GM23338 (cell line): ENCODE results near the gene FAM136A. TPM values are rescaled to one million over a fixed set of nuclear protein-coding genes. Genes with fewer than 3 reads are reported as not detected.

Source experiments
- ATAC-seq: fragments of 200-7000 bp; cut with Tn5 transposase; 3 replicates; pipeline ENCODE4 v1.9.1; 2020
- DNase-seq: peaks from one replicate; pipeline ENCODE4 v3.0.0-alpha.2; 2015; ENCODE audit warnings: low spot score
- H2AFZ ChIP-seq: fragments of 200-600 bp; sonication (generic); 2 replicates; pipeline ENCODE4 v1.8.0; 2016; ENCODE audit warnings: antibody characterized with exemption, mild to moderate bottlenecking, moderate library complexity
- H3F3A ChIP-seq: fragments of 200-600 bp; sonication (generic); replicated peaks from 2 replicates; pipeline ENCODE4 v1.8.0; 2017; ENCODE audit warnings: antibody characterized with exemption, mixed run types, low read depth
- H3K27ac ChIP-seq: fragments of 200-600 bp; sonication (generic); 2 replicates; pipeline ENCODE4 v1.6.1; 2016; ENCODE audit warnings: low read depth
- H3K27me3 ChIP-seq: fragments of 200-600 bp; sonication (generic); 2 replicates; pipeline ENCODE4 v1.8.0; 2016; ENCODE audit warnings: mild to moderate bottlenecking, mixed run types, moderate library complexity; ENCODE audit not compliant: insufficient read depth
- H3K36me3 ChIP-seq: fragments of 200-600 bp; sonication (generic); 2 replicates; pipeline ENCODE4 v1.8.0; 2016; ENCODE audit warnings: mild to moderate bottlenecking; ENCODE audit not compliant: insufficient read depth
- H3K4me1 ChIP-seq: fragments of 200-600 bp; sonication (generic); 2 replicates; pipeline ENCODE4 v1.8.0; 2016; ENCODE audit warnings: mild to moderate bottlenecking, moderate library complexity; ENCODE audit not compliant: insufficient read depth
- H3K4me2 ChIP-seq: fragments of 200-600 bp; sonication (generic); 2 replicates; pipeline ENCODE4 v1.7.1; 2017; ENCODE audit warnings: mixed run types
- H3K4me3 ChIP-seq: fragments of 200-600 bp; sonication (generic); 2 replicates; pipeline ENCODE4 v1.6.1; 2016; ENCODE audit warnings: mixed run types
- H3K79me2 ChIP-seq: fragments of 200-600 bp; sonication (generic); replicated peaks from 2 replicates; pipeline ENCODE4 v1.8.0; 2017; ENCODE audit warnings: mild to moderate bottlenecking; ENCODE audit not compliant: insufficient read depth
- H3K9me2 ChIP-seq: fragments of 200-600 bp; sonication (generic); 2 replicates; pipeline ENCODE4 v1.8.0; 2017; ENCODE audit not compliant: insufficient read depth
- H4K20me1 ChIP-seq: fragments of 200-600 bp; sonication (generic); replicated peaks from 2 replicates; pipeline ENCODE4 v1.8.0; 2017; ENCODE audit warnings: mild to moderate bottlenecking; ENCODE audit not compliant: insufficient read depth
- H3K27ac Mint-ChIP-seq: 2 replicates; pipeline ENCODE4 v1.8.0; 2020; ENCODE audit warnings: inconsistent platforms, mild to moderate bottlenecking, moderate library complexity, mixed read lengths
- H3K27me3 Mint-ChIP-seq: 3 replicates; pipeline ENCODE4 v1.8.0; 2022; ENCODE audit warnings: low read depth, mild to moderate bottlenecking, moderate library complexity, mixed read lengths, inconsistent platforms; ENCODE audit not compliant: insufficient read depth, poor library complexity
- H3K36me3 Mint-ChIP-seq: 3 replicates; pipeline ENCODE4 v1.8.0; 2021; ENCODE audit warnings: low read depth, mild to moderate bottlenecking, inconsistent platforms, moderate library complexity, mixed read lengths
- H3K4me1 Mint-ChIP-seq: 3 replicates; pipeline ENCODE4 v1.8.0; 2020; ENCODE audit warnings: mild to moderate bottlenecking, inconsistent platforms, mixed read lengths
- H3K4me3 Mint-ChIP-seq: 3 replicates; pipeline ENCODE4 v1.8.0; 2021; ENCODE audit warnings: moderate library complexity, mild to moderate bottlenecking, inconsistent platforms, mixed read lengths
- H3K9me3 Mint-ChIP-seq: 3 replicates; pipeline ENCODE4 v1.8.0; 2020; ENCODE audit warnings: moderate library complexity, mild to moderate bottlenecking, inconsistent platforms, mixed read lengths
- CREB1 ChIP-seq: fragments of 250-450 bp; sonication (Bioruptor Pico); IDR thresholded peaks from 2 replicates; pipeline ENCODE4 v1.5.0; 2020; ENCODE audit warnings: low read depth, mild to moderate bottlenecking, moderate library complexity
- CTCF ChIP-seq, 2 experiments: fragments of 200-600 bp in 1 of 2; sonication (generic) in 1 of 2; conservative IDR thresholded peaks; 2 replicates each; pipeline versions ENCODE4 v1.5.1 to v1.6.1; 2016 to 2017; ENCODE audit warnings: antibody characterized with exemption in 2 of 2, low read depth in 2 of 2, mild to moderate bottlenecking in 2 of 2, moderate library complexity in 1 of 2
- EZH2 ChIP-seq: fragments of 200-600 bp; sonication (generic); IDR thresholded peaks from one replicate; pipeline ENCODE4 v1.8.0; 2017; ENCODE audit warnings: antibody characterized with exemption, mild to moderate bottlenecking, low read depth; ENCODE audit not compliant: unreplicated experiment
- EZH2phosphoT487 ChIP-seq: fragments of 200-600 bp; sonication (generic); IDR thresholded peaks from one replicate; pipeline ENCODE4 v1.8.1; 2018; ENCODE audit warnings: antibody characterized with exemption; ENCODE audit not compliant: unreplicated experiment
- JUNB ChIP-seq: IDR thresholded peaks from one replicate; pipeline ENCODE4 v1.6.1; 2016; ENCODE audit warnings: antibody characterized with exemption; ENCODE audit not compliant: unreplicated experiment
- NANOG ChIP-seq: IDR thresholded peaks from 2 replicates; pipeline ENCODE4 v1.6.1; 2016; ENCODE audit warnings: antibody characterized with exemption, borderline replicate concordance
- POLR2AphosphoS5 ChIP-seq: IDR thresholded peaks from 2 replicates; pipeline ENCODE4 v1.6.1; 2016; ENCODE audit warnings: antibody characterized with exemption, low read depth
- STAT1 ChIP-seq: IDR thresholded peaks from one replicate; pipeline ENCODE4 v1.6.1; 2016; ENCODE audit warnings: antibody characterized with exemption; ENCODE audit not compliant: unreplicated experiment
- ZNF114 ChIP-seq: fragments of 250-450 bp; sonication (Bioruptor Pico); IDR thresholded peaks from 2 replicates; pipeline ENCODE4 v1.5.0; 2020; ENCODE audit warnings: mild to moderate bottlenecking, moderate library complexity
- ZNF331 ChIP-seq: fragments of 250-450 bp; sonication (Bioruptor Pico); IDR thresholded peaks from 2 replicates; pipeline ENCODE4 v1.5.0; 2020; ENCODE audit warnings: low read depth, mild to moderate bottlenecking, moderate library complexity
- polyA plus RNA-seq: library from polyadenylated mRNA; unstranded; fragments of >200 nt; fragmentation: Nextera tagmentation; extraction: Ambion mirVana; gene quantifications from 2 replicates; pipeline ENCODE4 v1.2.1, GENCODE V29; 2016
- total RNA-seq: library from RNA; depleted of rRNA; stranded (reverse); fragments of >200 nt; shearing (Covaris generic); gene quantifications from 2 replicates; pipeline ENCODE4 v1.2.3, GENCODE V29; 2014
- TF ChIP-seq, protein P1 (sequence below): fragments of 250-450 bp; sonication (Bioruptor Pico); IDR thresholded peaks from 2 replicates; pipeline ENCODE4 v1.5.0; 2020; ENCODE audit warnings: mild to moderate bottlenecking, moderate library complexity
- TF ChIP-seq, protein P2 (sequence below): IDR thresholded peaks from 2 replicates; pipeline ENCODE4 v1.6.1; 2016; ENCODE audit warnings: antibody characterized with exemption
- TF ChIP-seq, protein P3 (sequence below): IDR thresholded peaks from one replicate; pipeline ENCODE4 v1.6.1; 2018; ENCODE audit warnings: antibody characterized with exemption; ENCODE audit not compliant: unreplicated experiment

FAM136A gene
- total and polyA plus RNA-seq, 2 experiments from 2014 or later, result 115 to 150 TPM

DNA sequence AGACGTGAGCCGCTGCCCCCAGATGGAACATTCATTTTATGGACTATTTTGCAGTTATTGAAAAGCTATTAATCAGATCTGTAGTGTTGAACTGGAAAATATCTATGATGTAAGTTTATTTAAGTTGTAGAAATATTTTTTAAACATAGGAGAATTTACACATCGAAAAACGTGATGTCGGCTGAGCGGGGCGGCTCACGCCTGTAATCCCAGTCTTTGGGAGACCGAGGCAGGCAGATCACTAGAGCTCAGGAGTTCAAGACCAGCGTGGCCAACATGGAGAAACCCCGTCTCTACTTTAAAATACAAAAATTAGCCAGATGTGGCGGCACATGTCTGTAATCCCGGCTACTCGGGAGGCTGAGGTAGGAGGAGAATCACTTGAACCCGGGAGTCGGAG lies 51.4 kb downstream of the FAM136A start:
- H3K27me3 Mint-ChIP-seq, result peaks cover 17% of the 10 kb centered on the region
- Histone ChIP-seq H3K27ac (no peak overlapping the region), H3K4me1 (no peaks in the 10 kb centered on the region; the same call in 1 of the 2 replicates), H3K4me3 (no peak overlapping the region), H3K4me2 (no peak overlapping the region), H3K27me3 (no peaks in the 10 kb centered on the region), H2AFZ (no peak overlapping the region), H4K20me1 (no peaks in the 10 kb centered on the region; the same call in 1 of the 2 replicates), H3K79me2 (peaks cover 29% of the 10 kb centered on the region), H3F3A (0 out of 2 replicates have a peak, but pooled peaks cover 2% of the 10 kb centered on the region), H3K9me2 (no peaks in the 10 kb centered on the region), H3K36me3 (no peaks in the 10 kb centered on the region)
- H3K9me3 Mint-ChIP-seq, result peaks cover 9% of the 10 kb centered on the region
- H3K36me3 Mint-ChIP-seq, result peaks cover 18% of the 10 kb centered on the region
- TF ChIP-seq JUNB, result no peak
- no peak for TF ChIP-seq CTCF (conservative IDR thresholded peaks at IDR 0.05; ENCODE audit: low read depth in 2 of 2)
- TF ChIP-seq ZNF331 (CRISPR knock-in tag), result no peak
- no peak for TF ChIP-seq STAT1
- TF ChIP-seq, protein P1, sequence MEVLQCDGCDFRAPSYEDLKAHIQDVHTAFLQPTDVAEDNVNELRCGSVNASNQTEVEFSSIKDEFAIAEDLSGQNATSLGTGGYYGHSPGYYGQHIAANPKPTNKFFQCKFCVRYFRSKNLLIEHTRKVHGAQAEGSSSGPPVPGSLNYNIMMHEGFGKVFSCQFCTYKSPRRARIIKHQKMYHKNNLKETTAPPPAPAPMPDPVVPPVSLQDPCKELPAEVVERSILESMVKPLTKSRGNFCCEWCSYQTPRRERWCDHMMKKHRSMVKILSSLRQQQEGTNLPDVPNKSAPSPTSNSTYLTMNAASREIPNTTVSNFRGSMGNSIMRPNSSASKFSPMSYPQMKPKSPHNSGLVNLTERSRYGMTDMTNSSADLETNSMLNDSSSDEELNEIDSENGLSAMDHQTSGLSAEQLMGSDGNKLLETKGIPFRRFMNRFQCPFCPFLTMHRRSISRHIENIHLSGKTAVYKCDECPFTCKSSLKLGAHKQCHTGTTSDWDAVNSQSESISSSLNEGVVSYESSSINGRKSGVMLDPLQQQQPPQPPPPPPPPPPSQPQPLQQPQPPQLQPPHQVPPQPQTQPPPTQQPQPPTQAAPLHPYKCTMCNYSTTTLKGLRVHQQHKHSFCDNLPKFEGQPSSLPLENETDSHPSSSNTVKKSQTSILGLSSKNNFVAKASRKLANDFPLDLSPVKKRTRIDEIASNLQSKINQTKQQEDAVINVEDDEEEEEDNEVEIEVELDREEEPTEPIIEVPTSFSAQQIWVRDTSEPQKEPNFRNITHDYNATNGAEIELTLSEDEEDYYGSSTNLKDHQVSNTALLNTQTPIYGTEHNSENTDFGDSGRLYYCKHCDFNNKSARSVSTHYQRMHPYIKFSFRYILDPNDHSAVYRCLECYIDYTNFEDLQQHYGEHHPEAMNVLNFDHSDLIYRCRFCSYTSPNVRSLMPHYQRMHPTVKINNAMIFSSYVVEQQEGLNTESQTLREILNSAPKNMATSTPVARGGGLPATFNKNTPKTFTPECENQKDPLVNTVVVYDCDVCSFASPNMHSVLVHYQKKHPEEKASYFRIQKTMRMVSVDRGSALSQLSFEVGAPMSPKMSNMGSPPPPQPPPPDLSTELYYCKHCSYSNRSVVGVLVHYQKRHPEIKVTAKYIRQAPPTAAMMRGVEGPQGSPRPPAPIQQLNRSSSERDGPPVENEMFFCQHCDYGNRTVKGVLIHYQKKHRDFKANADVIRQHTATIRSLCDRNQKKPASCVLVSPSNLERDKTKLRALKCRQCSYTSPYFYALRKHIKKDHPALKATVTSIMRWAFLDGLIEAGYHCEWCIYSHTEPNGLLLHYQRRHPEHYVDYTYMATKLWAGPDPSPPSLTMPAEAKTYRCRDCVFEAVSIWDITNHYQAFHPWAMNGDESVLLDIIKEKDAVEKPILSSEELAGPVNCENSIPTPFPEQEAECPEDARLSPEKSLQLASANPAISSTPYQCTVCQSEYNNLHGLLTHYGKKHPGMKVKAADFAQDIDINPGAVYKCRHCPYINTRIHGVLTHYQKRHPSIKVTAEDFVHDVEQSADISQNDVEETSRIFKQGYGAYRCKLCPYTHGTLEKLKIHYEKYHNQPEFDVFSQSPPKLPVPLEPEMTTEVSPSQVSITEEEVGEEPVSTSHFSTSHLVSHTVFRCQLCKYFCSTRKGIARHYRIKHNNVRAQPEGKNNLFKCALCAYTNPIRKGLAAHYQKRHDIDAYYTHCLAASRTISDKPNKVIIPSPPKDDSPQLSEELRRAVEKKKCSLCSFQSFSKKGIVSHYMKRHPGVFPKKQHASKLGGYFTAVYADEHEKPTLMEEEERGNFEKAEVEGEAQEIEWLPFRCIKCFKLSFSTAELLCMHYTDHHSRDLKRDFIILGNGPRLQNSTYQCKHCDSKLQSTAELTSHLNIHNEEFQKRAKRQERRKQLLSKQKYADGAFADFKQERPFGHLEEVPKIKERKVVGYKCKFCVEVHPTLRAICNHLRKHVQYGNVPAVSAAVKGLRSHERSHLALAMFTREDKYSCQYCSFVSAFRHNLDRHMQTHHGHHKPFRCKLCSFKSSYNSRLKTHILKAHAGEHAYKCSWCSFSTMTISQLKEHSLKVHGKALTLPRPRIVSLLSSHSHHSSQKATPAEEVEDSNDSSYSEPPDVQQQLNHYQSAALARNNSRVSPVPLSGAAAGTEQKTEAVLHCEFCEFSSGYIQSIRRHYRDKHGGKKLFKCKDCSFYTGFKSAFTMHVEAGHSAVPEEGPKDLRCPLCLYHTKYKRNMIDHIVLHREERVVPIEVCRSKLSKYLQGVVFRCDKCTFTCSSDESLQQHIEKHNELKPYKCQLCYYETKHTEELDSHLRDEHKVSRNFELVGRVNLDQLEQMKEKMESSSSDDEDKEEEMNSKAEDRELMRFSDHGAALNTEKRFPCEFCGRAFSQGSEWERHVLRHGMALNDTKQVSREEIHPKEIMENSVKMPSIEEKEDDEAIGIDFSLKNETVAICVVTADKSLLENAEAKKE (CRISPR knock-in tag), result no peak
- no peak for TF ChIP-seq CREB1 (CRISPR knock-in tag)
- no peak for TF ChIP-seq EZH2phosphoT487
- no peak for TF ChIP-seq EZH2
- TF ChIP-seq, protein P2, sequence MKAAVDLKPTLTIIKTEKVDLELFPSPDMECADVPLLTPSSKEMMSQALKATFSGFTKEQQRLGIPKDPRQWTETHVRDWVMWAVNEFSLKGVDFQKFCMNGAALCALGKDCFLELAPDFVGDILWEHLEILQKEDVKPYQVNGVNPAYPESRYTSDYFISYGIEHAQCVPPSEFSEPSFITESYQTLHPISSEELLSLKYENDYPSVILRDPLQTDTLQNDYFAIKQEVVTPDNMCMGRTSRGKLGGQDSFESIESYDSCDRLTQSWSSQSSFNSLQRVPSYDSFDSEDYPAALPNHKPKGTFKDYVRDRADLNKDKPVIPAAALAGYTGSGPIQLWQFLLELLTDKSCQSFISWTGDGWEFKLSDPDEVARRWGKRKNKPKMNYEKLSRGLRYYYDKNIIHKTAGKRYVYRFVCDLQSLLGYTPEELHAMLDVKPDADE, result no peak
- TF ChIP-seq NANOG, result no peak
- TF ChIP-seq, protein P3, sequence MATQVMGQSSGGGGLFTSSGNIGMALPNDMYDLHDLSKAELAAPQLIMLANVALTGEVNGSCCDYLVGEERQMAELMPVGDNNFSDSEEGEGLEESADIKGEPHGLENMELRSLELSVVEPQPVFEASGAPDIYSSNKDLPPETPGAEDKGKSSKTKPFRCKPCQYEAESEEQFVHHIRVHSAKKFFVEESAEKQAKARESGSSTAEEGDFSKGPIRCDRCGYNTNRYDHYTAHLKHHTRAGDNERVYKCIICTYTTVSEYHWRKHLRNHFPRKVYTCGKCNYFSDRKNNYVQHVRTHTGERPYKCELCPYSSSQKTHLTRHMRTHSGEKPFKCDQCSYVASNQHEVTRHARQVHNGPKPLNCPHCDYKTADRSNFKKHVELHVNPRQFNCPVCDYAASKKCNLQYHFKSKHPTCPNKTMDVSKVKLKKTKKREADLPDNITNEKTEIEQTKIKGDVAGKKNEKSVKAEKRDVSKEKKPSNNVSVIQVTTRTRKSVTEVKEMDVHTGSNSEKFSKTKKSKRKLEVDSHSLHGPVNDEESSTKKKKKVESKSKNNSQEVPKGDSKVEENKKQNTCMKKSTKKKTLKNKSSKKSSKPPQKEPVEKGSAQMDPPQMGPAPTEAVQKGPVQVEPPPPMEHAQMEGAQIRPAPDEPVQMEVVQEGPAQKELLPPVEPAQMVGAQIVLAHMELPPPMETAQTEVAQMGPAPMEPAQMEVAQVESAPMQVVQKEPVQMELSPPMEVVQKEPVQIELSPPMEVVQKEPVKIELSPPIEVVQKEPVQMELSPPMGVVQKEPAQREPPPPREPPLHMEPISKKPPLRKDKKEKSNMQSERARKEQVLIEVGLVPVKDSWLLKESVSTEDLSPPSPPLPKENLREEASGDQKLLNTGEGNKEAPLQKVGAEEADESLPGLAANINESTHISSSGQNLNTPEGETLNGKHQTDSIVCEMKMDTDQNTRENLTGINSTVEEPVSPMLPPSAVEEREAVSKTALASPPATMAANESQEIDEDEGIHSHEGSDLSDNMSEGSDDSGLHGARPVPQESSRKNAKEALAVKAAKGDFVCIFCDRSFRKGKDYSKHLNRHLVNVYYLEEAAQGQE, result no peak
- no peak for TF ChIP-seq ZNF114 (CRISPR knock-in tag)
- no peak for TF ChIP-seq POLR2AphosphoS5
- peaks cover 6% of the 10 kb centered on the region for H3K4me1 Mint-ChIP-seq
- DNase-seq (no peak), ATAC-seq (no peak)
- no peak overlapping the region for H3K27ac Mint-ChIP-seq
- no peak overlapping the region for H3K4me3 Mint-ChIP-seq
